Epidermal melanocyte (primary cell): ENCODE measurements around the gene ADK.
A peak's percentile ranks its signal among the peaks of the same experiment; 100 is the strongest.
"Not testable (repeated sequence)": the region's sequence is repeated elsewhere in the genome, so short reads cannot be mapped to it uniquely, and the experiment has no call there.

Experiments used
- DNase-seq: peaks from one replicate; pipeline ENCODE4 v3.0.0; 2011; ENCODE audit warnings: low spot score; ENCODE audit not compliant: insufficient read length

The ADK gene

DNA sequence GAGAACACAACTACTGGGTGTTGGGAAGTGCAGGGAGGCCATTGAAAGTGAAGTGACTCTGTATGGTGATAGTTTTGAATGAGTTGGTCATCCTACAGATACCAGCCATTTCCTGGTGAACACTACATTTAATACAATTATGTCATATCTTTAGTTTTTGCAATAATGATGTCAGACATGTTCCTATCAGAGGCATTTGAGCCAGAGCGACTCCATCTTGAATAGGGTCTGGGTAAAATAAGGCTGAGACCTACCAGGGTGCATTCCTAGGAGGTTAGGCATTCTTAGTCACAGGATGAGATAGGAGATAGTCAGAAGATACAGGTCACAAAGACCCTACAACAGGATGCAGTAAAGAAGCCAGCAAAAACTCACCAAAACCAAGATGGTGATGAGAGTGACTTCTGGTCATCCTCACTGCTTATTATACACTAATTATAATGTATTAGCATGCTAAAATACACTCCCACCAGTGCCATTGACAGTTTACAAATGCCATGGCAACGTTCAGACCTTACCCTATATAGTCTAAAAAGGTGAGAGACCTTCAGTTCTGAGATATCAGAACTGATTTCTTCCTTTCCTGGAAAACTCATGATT lies 28.2 kb downstream of the ADK start:
- no peak for DNase-seq

DNA sequence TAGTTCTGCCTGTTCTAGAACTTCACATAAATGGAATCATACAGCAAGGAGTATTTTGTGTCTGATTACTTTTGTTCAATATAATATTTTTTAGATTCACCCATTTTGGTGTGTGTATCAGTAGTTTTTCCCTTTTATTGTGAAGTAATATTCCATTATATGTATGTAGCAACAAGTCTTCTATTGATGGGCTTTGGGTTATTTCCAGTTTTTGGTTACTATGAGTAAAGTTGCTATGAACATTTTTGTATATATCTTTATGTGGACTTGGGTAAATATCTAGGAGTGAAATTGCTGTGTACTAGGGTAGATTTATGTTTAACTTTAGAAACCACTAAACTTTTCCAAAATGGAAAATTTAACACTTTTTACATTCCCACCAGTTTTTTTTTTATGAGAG lies 35.7 kb downstream of the ADK start:
- no peak for DNase-seq

DNA sequence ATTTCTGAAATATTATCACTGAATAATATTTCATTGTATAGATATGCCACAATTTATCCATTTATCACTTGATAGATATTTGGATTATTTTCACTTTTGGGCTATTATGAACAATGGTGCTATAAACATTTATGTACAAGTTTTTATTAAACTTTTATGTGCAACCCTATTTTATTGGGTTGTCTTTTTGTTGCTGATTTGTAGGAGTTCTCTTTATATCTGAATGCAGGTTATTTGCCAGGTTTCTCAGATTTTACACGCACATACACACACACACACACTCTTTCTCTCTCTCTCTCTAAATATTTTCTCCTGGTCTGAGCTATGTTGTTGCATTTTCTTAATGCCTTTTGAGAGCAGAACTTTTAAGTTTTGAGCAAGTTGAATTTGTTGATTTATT lies 36.2 kb downstream of the ADK start:
- no peak for DNase-seq

DNA sequence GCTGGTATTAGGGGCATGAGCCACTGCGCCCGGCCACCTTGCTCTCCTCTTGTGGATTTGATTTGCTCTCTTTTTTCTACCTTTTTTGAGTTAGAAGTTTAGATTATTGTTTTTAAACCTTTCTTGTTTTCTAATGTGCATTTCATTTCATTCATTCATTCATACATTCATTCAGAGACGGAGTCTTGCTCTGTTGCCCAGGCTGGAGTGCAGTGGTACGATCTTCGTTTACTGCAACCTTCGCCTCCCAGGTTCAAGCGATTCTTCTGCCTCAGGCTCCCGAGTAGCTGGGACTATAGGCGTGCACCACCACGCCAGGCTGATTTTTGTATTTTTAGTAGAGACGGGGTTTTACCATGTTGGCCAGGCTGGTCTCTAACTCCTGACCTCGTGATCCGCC lies 37.6 kb downstream of the ADK start:
- not testable (repeated sequence) for DNase-seq

DNA sequence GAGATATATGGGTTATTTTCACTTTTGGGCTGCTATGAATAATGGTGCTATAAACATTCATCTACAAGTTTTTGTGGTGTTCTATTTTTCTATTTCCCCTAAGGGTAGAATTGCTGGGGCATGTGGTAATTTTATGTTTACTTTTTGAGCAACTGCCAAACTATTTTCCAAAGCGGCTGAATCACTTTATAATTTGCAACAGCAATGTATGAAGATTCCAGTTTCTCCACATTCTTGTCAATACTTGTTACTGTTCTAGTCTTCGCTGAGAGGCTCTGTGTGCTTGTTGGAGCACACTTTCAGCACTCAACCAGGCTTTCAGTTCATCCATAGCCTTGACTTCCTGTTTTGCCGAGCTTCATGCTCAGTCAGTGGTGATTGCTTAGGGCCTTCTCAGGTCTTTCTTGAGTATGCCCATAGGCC lies 39.0 kb downstream of the ADK start:
- DNase-seq: no peak

DNA sequence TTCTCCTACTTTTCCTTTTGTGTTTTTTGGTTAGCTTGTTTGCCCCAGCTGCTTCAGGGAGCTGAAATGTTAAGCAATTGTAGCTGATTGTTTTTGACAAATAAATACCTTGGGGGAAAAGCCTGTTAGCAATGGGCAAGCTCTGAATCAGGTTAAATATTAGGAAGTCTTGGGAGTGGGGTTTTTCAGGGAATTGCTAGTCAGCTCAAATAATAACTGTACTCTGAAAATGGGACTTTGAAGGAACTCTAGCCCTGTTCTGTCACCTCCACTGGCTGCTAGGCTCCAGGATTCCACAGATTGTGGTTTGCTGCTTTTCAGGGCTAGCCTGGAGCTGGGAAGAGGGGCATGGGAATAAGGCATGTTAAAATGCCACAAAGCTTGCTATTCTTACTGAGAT lies 39.5 kb downstream of the ADK start:
- no peak for DNase-seq

DNA sequence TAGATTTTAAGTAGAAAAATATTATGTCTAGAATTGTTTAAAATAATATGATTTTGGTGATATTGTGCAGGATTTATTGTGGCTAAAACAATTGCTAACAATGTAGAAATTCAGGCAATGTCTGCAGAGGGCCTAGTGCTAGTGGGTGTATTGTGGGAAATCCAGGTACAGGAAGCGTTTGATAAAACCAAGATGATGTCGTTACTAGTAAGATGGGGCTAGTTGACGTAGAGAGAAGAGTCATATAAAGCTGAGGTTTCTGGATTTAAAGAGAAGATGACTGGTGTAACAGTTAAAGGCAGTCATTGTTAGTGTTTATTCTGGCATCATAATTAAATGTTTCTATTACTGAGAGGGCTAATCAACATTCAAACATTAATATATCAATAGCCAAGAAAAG lies 43.5 kb downstream of the ADK start:
- no peak for DNase-seq

DNA sequence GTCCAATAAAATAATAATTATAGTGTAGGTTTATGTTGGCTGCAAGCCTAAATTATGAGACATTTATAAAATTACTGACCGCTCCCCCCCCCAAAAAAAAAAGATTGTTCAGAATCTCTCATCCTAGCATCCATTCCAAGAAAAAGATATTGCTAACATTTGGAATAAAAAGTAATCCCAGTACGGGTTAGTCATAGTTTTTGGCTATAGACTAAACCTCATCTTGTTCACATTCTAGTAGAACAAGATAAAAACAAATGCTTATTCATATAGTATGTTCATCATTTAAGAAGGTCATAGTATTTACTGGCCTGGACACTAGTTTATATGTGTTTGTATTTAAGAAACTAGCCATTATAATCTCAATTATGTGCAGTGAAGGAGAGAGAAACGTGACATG lies 44.0 kb downstream of the ADK start:
- no peak for DNase-seq

DNA sequence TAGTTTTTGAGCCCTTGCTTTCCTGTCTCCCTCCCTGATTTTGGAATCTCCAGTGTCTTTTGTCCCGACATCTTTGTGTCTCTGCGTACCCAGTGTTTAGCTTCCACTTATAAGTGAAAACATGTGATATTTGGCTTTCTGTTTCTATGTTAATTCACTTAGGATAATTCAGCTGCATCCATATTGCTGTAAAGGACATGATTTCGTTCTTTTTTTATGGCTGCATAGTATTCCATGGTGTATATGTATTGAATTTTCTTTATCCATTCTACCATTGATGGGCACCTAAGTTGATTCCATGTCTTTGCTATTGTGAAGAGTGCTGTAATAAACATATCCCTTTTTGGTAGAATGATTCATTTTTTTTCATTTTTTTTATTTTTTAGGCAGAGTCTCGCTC lies 48.3 kb downstream of the ADK start:
- no peak for DNase-seq

DNA sequence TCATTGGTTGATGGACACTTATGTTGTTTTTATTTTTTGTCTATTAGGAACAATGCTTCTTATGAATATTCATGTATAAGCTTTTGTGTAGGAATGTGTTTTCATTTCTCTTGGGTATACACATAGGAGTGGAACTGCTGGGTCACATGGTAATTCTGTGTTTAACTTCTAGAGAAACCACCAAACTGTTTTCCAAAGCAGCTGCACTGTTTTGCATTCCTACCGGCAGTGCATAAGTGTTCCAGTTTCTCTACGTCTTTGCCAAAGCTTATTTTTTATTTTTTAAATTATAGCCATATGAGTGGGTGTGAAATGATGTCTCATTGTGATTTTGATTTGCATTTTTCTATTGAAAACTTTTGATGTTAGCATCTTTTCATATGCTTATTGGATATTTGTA lies 51.3 kb downstream of the ADK start:
- DNase-seq: no peak

DNA sequence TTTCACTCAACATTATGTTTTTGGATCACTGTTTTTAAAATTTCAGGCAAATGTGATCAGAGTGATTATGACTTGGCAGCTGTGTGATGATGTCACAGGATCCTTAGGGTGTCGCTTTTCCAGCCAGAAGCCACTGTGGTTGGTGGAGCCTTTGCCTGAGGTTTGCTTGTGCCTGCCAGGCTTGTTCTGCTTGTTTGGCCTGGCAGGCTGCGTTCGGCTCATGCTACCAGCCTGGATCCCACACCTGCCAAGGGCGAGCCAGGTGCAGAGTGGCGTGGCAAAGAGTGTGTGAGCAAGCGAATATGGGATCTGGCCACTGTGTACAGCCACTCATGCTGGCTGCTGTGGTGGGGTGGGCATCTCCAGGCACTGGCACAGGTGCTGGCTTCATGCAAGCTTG lies 55.7 kb downstream of the ADK start:
- DNase-seq: no peak

DNA sequence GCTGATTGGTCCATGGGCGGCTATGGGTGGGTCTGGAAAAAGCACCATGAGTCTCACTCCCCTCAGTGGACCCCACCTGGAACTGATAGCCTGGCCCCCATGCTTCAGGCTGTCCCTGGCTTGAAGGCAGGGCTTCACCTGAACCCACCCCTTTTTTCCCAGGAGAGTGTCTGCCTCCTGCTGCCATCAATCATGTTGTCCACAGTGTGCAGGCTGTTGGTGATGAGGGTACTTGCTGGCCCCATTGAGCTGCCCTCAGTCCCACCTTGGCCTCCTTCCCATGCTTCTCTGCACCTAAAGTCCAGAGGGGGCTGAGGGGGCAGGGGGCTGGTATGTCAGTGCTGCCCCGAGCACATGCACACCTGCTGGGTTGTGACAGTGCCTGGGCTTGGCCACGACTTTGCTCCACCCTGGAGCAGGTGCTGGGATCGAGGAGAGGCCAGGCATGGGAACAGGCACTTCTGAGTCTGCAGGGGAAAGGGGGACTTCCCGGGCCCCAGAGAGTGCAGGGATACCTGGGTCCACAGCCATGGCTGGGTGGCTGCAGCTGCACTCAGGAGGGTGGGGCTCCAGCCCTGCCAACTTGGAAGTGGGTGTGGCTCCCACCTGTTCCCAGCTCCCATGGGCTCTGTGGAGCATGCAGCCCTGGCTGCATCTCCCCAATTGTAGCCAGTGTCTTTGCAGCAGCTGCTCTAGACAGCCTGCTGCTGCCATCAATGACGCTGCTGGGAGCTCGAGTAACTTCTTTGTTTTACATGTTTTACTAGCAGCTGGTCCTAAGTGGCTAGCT lies 56.9 kb downstream of the ADK start:
- no peak for DNase-seq

DNA sequence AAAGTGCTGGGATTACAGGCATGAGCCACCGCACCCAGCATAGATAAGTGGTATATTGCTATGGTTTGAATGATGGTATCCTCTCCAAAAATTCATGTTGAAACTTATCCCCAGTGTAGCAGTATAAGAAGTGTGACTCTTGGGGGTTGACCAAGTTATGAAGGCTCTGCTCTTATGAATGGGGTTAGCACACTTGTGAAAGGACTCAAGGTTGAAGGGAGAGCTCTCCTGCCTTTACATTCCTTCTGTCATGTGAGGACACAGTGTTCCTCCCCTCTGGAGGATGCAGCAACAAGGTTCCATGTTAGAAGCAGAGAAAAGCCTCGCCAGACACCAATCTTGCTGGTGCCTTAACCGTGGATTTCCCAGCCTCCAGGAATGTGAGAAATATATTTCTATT lies 58.0 kb downstream of the ADK start:
- no peak for DNase-seq

DNA sequence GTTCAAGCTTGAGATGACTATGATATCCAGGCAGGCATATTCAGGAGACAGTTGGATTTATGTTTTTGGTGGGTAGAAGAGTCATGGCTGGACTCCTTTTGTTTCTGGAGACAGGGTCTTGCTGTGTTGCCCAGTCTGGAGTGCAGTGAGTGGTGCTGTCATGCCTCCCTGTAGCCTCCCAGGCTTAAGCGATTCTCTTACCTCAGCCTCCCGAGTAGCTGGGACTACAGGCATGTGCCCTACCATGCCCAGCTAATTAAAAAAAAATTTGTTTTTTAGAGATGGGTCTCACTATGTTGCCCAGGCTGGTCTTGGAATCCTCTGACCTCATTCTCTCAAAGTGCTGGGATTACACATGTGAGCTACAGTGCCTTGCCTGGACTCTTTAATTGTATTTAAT lies 62.0 kb downstream of the ADK start:
- DNase-seq: no peak

DNA sequence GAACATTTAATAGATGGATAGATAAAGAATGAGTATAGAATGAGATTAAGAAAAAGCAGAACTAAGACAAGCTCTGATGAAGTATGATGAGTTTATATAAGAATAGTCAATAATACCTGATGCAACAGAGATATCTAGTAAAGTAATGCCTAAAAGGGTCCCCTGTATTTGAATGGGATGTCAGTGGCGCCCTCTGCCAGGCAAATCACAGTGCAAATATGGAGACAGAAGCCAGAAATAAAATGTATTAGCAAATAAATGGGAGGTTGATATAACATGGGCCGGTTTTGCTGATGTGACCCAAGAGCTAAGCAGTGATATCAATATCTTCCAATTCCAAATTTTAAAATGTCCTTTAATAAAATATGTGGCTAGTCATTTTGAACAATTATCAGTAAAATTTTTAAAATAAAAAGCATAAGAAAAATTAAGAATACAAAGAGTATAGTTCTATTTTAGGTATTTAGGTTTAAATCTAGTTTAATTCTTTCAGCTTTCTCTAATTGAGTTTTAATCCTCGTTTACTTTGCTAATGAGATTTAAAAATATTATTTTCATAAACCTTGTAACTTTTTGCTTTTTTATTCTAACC lies 62.6 kb downstream of the ADK start:
- DNase-seq: peak; percentile 42

DNA sequence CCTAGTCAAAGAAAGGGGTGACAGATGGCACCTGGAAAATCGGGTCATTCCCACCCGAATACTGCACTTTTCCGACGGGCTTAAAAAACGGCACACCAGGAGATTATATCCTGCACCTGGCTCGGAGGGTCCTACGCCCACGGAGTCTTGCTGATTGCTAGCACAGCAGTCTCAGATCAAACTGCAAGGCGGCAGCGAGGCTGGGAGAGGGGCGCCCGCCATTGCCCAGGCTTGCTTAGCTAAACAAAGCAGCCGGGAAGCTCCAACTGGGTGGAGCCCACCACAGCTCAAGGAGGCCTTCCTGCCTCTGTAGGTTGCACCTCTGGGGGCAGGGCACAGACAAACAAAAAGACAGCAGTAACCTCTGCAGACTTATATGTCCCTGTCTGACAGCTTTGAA lies 66.1 kb downstream of the ADK start:
- not testable (repeated sequence) for DNase-seq

DNA sequence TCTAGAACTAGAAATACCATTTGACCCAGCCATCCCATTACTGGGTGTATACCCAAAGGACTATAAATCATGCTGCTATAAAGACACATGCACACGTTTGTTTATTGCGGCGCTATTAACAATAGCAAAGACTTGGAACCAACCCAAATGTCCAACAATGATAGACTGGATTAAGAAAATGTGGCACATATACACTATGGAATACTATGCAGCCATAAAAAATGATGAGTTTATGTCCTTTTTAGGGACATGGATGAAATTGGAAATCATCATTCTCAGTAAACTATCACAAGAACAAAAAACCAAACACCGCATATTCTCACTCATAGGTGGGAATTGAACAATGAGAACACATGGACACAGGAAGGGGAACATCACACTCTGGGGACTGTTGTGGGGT lies 71.4 kb downstream of the ADK start:
- DNase-seq: not testable (repeated sequence)

DNA sequence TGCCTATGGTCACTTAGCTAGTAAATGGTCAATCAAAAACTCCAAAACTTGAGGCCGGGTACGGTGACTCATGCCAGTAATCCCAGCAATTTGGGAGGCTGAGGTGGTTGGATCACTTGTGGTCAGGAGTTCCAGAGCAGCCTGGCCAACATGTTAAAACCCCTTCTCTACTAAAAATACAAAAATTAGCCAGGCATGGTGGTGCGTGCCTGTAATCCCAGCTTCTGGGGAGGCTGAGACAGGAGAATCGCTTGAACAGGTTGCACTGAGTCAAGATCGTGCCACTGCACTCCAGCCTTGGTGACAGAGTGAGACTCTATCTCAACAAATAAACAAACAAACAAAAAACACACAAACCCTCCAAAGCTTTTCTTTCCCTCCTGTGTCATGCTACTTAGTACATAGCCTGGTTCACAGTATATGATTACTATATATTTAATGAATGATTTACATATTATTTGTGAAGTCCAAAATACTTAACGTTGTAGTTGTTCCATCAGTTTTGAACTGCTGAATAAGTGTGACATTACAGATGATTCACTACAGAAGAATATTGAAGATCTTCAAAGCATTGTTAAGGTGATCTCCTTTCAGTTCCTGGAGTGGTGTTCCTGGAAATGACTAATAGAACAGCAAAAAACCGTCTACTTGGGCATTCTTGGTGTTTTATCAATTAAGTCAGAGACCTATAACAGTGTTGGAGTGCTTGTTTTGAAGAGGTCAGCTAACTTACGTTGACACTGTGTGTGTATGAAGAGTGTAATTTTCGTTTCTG lies 72.9 kb downstream of the ADK start:
- no peak for DNase-seq

DNA sequence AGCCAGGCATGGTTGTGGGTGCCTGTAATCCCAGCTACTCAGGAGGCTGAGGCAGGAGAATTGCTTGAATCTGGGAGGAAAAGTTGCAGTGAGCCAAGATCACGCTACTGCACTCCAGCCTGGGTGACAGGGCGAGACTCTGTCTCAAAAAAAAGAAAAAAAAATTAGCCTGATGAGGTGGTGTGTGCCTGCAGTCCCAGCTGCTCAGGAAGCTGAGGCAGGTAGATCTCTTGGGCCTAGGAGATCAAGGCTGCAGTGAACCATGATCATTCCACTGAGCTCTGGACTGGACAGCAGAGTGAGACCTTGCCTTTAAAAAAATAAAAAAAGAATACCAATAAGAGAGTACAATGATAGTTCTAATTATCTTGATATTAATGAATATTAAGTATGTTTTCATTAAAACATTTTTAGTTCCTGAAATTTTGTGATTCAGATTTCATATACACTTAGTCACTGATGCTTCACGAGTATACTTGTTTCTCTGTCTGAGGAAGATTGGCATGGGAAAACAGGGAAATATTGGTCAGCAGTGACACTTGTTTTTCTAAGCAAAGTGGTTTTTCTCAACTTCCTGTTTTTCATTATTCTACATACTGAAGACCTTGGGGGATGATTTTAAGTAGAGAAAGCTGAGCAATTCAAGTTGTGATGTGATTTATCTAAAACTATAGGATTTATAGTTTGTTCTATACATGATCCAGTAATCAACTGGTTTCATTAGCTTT lies 76.8 kb downstream of the ADK start:
- no peak for DNase-seq

DNA sequence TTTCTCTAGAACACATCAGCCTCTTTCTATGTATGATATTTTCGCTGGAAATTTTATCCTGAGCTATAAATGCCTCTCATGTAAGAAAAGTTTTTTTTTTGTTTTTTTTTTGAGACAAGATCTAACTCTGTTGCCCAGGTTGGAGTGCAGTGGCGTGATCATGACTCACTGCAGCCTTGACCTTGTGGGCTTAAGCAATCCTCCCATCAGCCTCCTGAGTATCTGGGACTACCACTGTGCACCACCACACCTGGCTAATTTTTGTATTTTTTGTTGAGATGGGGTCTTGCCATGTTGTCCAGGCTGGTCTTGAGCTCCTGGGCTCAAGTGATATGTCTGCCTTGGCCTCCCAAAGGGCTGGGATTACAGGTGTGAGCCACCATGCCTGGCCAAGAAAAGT lies 80.4 kb downstream of the ADK start:
- no peak for DNase-seq

DNA sequence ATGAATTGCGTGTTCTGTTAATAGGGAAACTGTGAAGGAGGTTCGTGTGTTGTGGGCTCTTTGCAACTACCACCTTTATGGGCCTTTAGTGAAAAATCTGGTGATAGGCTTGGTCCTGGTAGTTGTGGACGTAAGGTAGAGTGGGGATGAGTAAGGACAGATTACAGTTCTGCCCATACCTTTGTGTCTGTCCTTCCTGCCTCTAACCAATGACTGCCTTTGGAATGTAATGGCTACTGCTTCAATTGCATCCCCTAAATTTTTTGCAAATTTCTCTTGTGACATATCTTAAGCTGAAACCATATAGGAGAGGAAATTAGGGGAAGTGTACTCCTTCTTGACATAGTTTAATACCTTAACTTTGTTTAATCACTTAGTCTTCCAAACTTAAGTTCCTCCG lies 82.3 kb downstream of the ADK start:
- DNase-seq: no peak

DNA sequence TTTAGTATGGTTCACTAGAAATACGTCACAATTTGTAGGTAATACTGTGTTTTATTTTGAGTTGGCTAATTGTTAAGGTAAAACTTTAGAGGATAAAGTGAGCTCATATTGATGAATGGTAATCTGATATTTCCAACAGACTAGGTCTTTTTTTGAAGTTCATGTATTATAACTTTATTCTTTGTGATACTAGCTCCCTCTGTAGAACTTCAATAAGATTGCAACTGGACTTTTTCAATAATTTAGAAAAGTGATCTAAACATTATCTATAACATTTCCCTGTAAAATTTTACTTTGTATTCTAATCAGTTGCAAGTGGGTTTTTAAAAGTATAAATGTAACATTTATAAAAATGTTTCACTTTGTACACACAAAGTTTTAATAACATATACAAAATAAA lies 83.5 kb downstream of the ADK start:
- DNase-seq: no peak
